AG09309 (cell line): ENCODE data around the gene CTSL.
"Not testable (repeated sequence)": the region's sequence is repeated elsewhere in the genome, so short reads cannot be mapped to it uniquely, and the experiment has no call there.

Experiments used
- DNase-seq: peaks from one replicate; pipeline ENCODE4 v3.0.0-alpha.2; 2010; ENCODE audit warnings: low read depth
- H3K4me3 ChIP-seq: 2 replicates; pipeline ENCODE4 v1.5.1; 2011; ENCODE audit warnings: mild to moderate bottlenecking, low read depth, low read length, moderate library complexity; ENCODE audit not compliant: control insufficient read depth
- CTCF ChIP-seq: IDR thresholded peaks from 2 replicates; pipeline ENCODE4 v1.5.1; 2011; ENCODE audit warnings: mild to moderate bottlenecking, low read depth, low read length, inconsistent platforms; ENCODE audit not compliant: insufficient read depth, control insufficient read depth; ENCODE audit errors: missing control alignments

The CTSL gene

DNA sequence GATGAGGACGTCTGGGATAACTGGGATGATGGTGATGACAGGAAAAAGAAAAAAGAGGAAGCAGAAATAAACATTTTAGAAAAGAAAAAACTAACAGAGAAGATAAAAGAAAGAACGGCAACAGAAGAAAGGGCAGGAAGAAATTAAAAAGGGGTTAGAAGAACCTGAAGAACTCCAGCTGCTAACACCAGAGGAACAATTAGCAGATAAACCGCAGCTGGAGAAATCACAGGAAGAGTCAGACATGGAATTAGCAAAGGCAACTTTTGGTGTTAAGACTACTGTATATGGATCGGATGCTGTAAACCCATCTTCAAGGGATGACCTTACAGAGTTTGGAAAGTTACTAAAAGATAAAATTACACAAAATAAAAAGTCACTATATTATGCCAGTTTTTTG, 15.4 kb downstream of the CTSL start:
- no peak for DNase-seq
- no peak overlapping the region for H3K4me3 ChIP-seq
- TF ChIP-seq CTCF: no peak

- TF ChIP-seq CTCF: no peak
- H3K4me3 ChIP-seq: no peak overlapping the region
- DNase-seq: no peak
These were observed 16.0 kb downstream of the CTSL start for GRCh38 chr9:87741891-87742290.

DNA sequence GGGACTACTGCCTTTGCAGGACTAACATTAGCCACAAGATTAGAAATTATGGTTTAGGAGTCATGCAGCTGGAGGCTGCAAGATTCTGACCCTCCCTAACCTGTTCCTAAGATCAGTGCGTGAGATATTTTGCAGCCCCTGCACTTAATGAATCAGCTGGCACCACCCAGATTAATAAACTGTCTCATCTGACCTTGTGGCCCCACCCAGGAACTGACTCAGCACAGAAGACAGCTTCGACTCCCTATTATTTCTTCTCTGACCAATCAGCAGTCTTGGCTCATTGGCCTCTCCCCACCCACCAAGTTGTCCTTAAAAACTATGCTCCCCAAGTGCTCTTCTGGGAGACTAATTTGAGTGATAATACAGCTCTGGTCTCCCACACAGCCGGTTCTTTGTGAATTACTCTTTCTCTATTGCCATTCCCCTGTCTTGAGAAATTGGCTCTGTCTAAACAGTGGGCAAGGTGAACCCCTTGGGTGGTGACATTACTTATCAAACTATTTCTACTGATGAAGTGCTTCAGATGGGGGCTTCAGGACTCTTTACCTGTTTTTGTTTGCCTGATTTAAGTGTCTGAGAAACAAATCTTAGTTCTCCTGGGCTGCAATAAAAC, 17.0 kb downstream of the CTSL start:
- H3K4me3 ChIP-seq: no peak overlapping the region
- no peak for TF ChIP-seq CTCF
- no peak for DNase-seq

DNA sequence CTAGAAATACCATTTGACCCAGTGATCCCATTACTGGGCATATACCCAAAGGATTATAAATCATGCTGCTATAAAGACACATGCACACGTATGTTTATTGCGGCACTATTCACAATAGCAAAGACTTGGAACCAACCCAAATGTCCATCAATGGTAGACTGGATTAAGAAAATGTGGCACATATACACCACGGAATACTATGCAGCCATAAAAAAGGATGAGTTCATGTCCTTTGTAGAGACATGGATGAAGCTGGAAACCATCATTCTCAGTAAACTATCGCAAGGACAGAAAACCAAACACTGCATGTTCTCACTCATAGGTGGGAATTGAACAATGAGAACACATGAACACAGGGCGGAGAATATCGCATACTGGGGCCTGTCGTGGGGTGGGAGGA, 18.3 kb downstream of the CTSL start:
- H3K4me3 ChIP-seq: not testable (repeated sequence)

DNA sequence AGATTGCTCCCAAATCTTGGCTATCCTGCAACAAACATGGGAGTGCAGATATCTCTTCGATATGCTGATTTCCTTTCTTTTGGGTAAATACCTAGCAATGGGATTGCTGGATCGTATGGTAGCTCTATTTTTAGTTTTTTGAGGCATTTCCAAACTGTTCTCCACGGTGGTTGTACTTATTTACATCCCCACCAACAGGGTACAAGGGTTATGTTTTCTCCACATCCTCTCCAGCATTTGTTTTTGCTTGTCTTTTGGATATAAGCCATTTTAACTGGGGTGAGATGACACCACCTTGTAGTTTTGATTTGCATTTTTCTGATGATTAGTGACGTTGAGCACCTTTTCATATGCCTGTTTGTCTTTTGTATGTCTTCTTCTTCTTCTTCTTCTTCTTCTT, 20.3 kb downstream of the CTSL start:
- H3K4me3 ChIP-seq: no peak overlapping the region
- no peak for DNase-seq
- TF ChIP-seq CTCF: no peak

More for the DNA sequence above, 18.3 kb downstream of the CTSL start:
- not testable (repeated sequence) for DNase-seq

- DNase-seq: no peak
- H3K4me3 ChIP-seq: no peak overlapping the region
- no peak for TF ChIP-seq CTCF
These were observed 23.0 kb downstream of the CTSL start for GRCh38 chr9:87748881-87749280.

GRCh38 chr9:87749335-87750035, 23.6 kb downstream of the CTSL start:
- H3K4me3 ChIP-seq: no peak overlapping the region
- TF ChIP-seq CTCF: no peak
- no peak for DNase-seq
